Heart left ventricle (tissue), 16 donors: ENCODE measurements around the gene PEPD. TPM values are rescaled to one million over a fixed set of nuclear protein-coding genes. Genes with fewer than 3 reads are reported as not detected.

ENCODE experiments used
- ATAC-seq, 4 donors: fragments of 200-7000 bp; cut with Tn5 transposase; one replicate each; pipeline ENCODE4 v1.9.1; 2020 to 2022; ENCODE audit warnings: moderate library complexity in 4 of 4, mild to moderate bottlenecking in 3 of 4, moderate number of reproducible peaks in 1 of 4
- DNase-seq, 5 donors: peaks; one replicate each; pipeline ENCODE4 v3.0.0-alpha.2; 2020
- H3K27ac ChIP-seq, 12 donors: fragments of 200-600 bp; sonication (generic) in 4 of 12; one replicate each; pipeline versions ENCODE4 v1.5.0 to v1.8.0; 2016 to 2022; ENCODE audit warnings: mild to moderate bottlenecking in 2 of 12
- H3K27me3 ChIP-seq, 9 donors: fragments of 200-600 bp; sonication (generic) in 2 of 9; one replicate each; pipeline versions ENCODE4 v1.5.1 to v1.8.0; 2016 to 2022; ENCODE audit warnings: mild to moderate bottlenecking in 3 of 9
- H3K36me3 ChIP-seq, 9 donors: fragments of 200-600 bp; sonication (generic) in 2 of 9; one replicate each; pipeline versions ENCODE4 v1.5.0 to v1.8.0; 2018 to 2022; ENCODE audit warnings: mild to moderate bottlenecking in 2 of 9
- H3K4me1 ChIP-seq, 12 donors: fragments of 200-600 bp; sonication (generic) in 4 of 12; one replicate each; pipeline versions ENCODE4 v1.5.0 to v1.8.0; 2016 to 2022; ENCODE audit warnings: mild to moderate bottlenecking in 3 of 12
- H3K4me3 ChIP-seq, 12 donors: fragments of 200-600 bp; sonication (generic) in 4 of 12; one replicate each; pipeline versions ENCODE4 v1.5.0 to v1.8.0; 2017 to 2022; ENCODE audit warnings: mild to moderate bottlenecking in 9 of 12, moderate library complexity in 4 of 12
- H3K9me3 ChIP-seq, 12 donors: fragments of 200-600 bp; sonication (generic) in 4 of 12; one replicate each; pipeline versions ENCODE4 v1.5.0 to v1.8.0; 2016 to 2022; ENCODE audit warnings: mild to moderate bottlenecking in 1 of 12
- CTCF ChIP-seq, 12 donors: fragments of 200-600 bp; sonication (generic) in 4 of 12; IDR thresholded peaks; one replicate each; pipeline versions ENCODE4 v1.5.0 to v1.8.0; 2018 to 2022; ENCODE audit warnings: antibody characterized with exemption in 12 of 12, mild to moderate bottlenecking in 5 of 12
- POLR2A ChIP-seq, 2 donors: fragments of 450-650 bp; IDR thresholded peaks; one replicate each; pipeline ENCODE4 v1.6.1; 2017; ENCODE audit warnings: antibody characterized with exemption in 2 of 2, mild to moderate bottlenecking in 2 of 2, moderate library complexity in 2 of 2
- WGBS, 4 donors: extraction: QIAGEN DNeasy Blood & Tissue Kit in 2 of 4; methylation state at CpG; one replicate each; pipeline versions ENCODE4 v1.1.5 to v1.1.7; 2013 to 2018; 5-methylcytosine and 5-hydroxymethylcytosine counted together
- intact Hi-C, 10 donors: fragments of 100-400 bp; cut with DNase I; formaldehyde crosslinking; loops; one replicate each; pipeline versions ENCODE4 v1.11.1 to v1.14.2; 2022
- polyA plus RNA-seq, 2 donors: library from polyadenylated mRNA; stranded (reverse); fragments of 200-250 nt; gene quantifications; one replicate each; pipeline ENCODE4 v1.2.3, GENCODE V29; 2013
- total RNA-seq, 9 donors: library from RNA; depleted of rRNA in 2 of 9; stranded (reverse); fragments of >200 nt in 2 of 9; fragmentation: NEBNext Ultra II Directional in 3 of 9; extraction: Animal tissue kit (Norgen Biotek cat#: 25700) in 3 of 9; gene quantifications; one replicate each; pipeline versions ENCODE4 v1.1.0 to v1.2.4, GENCODE V29; 2016 to 2023
- donor health status: ischemic (EF 13 %, LVEDD 7.1; RV severe dilation, severe dysfunction).
- donor health status: healthy with polysubstance abuse.
- donor health status: DM: no; HTN: yes; CAD: no.
- donor health status: DM: no; HTN: no; CAD: no.
- donor health status: ischemic (EF 25% LVEDD 6.9; RV normal size, moderate dysfunction).
- donor health status: ischemic (EF 25% LVEDD 5.7; RV mildly dilated, moderate dysfunction).
- donor health status: healthy.
- donor health status: DM: yes; HTN: yes; CAD: no.
- donor health status: ischemic (EF 35%, LVEDD 5.7; RV mildly dilated, moderate dysfunction).
- donor health status: nonischemic (EF 11% LVEDD 7.7; RV severe dilation, severe dysfunction).
- donor health status: DM: yes; HTN: yes; CAD: no.
- donor health status: PGD.
- donor health status: ischemic (EF 29% LVEDD 5.4; RV normal size, mild dysfunction).
- donor health status: nonischemic (EF 23%, LVEDD 6.1; RV moderate dilation, normal function).

Gene PEPD
- total and polyA plus RNA-seq, 11 donors: 19.4 to 45.7 (median 29.9) TPM

- no peak for DNase-seq
- Histone ChIP-seq H3K4me3 (no peak overlapping the region), H3K4me1 (no peaks in the 10 kb centered on the region), H3K36me3 (peaks cover 0 to 6% (median 0%) of the 10 kb centered on the region in 9 donors), H3K27ac (no peak overlapping the region), H3K9me3 (no peaks in the 10 kb centered on the region), H3K27me3 (no peaks in the 10 kb centered on the region)
- 83 to 97% (median 94%) methylated on average over 3 of the region's 3 CpGs for WGBS, 4 donors
- ATAC-seq: no peak
- intact Hi-C loops: no loop called here
- TF ChIP-seq POLR2A (IDR thresholded peaks at IDR 0.05) (no peak), CTCF (IDR thresholded peaks at IDR 0.05) (no peak)
Observed at GRCh38 chr19:33453265-33453664, 68.3 kb downstream of the PEPD start.

- DNase-seq (peak in 1 of 5 donors; percentile 49), ATAC-seq (no peak)
- Histone ChIP-seq H3K36me3 (peaks cover 0 to 6% (median 0%) of the 10 kb centered on the region in 9 donors), H3K9me3 (no peaks in the 10 kb centered on the region), H3K4me3 (no peak overlapping the region), H3K27me3 (no peaks in the 10 kb centered on the region), H3K4me1 (no peaks in the 10 kb centered on the region), H3K27ac (no peak overlapping the region)
- WGBS, 4 donors: 95 to 97% (median 97%) methylated on average over 7 of the region's 7 CpGs
- no peak for TF ChIP-seq POLR2A (IDR thresholded peaks at IDR 0.05)
- no peak for TF ChIP-seq CTCF (IDR thresholded peaks at IDR 0.05)
- intact Hi-C loops: no loop called here
Observed at GRCh38 chr19:33450689-33451088, 70.9 kb downstream of the PEPD start.

- H3K4me3 ChIP-seq: no peak overlapping the region
- TF ChIP-seq CTCF (IDR thresholded peaks at IDR 0.05): no peak
- TF ChIP-seq POLR2A (IDR thresholded peaks at IDR 0.05): no peak
- no peak for ATAC-seq
- peaks cover 0 to 6% (median 0%) of the 10 kb centered on the region in 9 donors for H3K36me3 ChIP-seq
- DNase-seq: peak in 1 of 5 donors; percentile 20
- intact Hi-C loops: no loop called here
- 89 to 100% (median 93%) methylated on average over 6 of the region's 6 CpGs for WGBS, 4 donors
- H3K9me3 ChIP-seq: no peaks in the 10 kb centered on the region
- H3K27ac ChIP-seq: no peak overlapping the region
- H3K27me3 ChIP-seq: no peaks in the 10 kb centered on the region
- no peaks in the 10 kb centered on the region for H3K4me1 ChIP-seq
Observed at GRCh38 chr19:33449799-33450198, 71.8 kb downstream of the PEPD start.

- no peak overlapping the region for H3K4me3 ChIP-seq
- TF ChIP-seq POLR2A (IDR thresholded peaks at IDR 0.05) (no peak), CTCF (IDR thresholded peaks at IDR 0.05) (no peak)
- no peaks in the 10 kb centered on the region for H3K27me3 ChIP-seq
- no peaks in the 10 kb centered on the region for H3K4me1 ChIP-seq
- no peak overlapping the region for H3K27ac ChIP-seq
- H3K36me3 ChIP-seq: peaks cover 0 to 6% (median 0%) of the 10 kb centered on the region in 9 donors
- intact Hi-C loops: no loop called here
- WGBS, 4 donors: 93 to 99% (median 95%) methylated on average over 8 to 9 of the region's 9 CpGs
- H3K9me3 ChIP-seq: no peaks in the 10 kb centered on the region
- ATAC-seq (no peak), DNase-seq (peak in 2 of 5 donors; percentile 6 to 37)
Observed at GRCh38 chr19:33448159-33448516, 73.5 kb downstream of the PEPD start.
